GM13976 (cell line): ENCODE results near the gene TBCCD1.

Experiments used
- DNase-seq: peaks from one replicate; pipeline ENCODE4 v3.0.0; 2012; ENCODE audit warnings: low spot score
- CTCF ChIP-seq: IDR thresholded peaks from 2 replicates; pipeline ENCODE4 v1.5.1; 2012; ENCODE audit warnings: borderline replicate concordance, mild to moderate bottlenecking; ENCODE audit not compliant: insufficient read depth; ENCODE audit errors: extremely low read depth, missing control alignments, control extremely low read depth
- in situ Hi-C: fragments of 300-500 bp; cut with MboI; formaldehyde crosslinking; loops from one replicate; pipeline ENCODE4 v1.12.0; 2022; ENCODE audit warnings: low sequenced_read_pairs, mixed read lengths, inconsistent platforms; ENCODE audit not compliant: unreplicated experiment

The TBCCD1 gene

GRCh38 chr3:186605078-186605477 lies 37.9 kb upstream of the TBCCD1 start:
- DNase-seq, result no peak
- in situ Hi-C loops, result no loop called here

GRCh38 chr3:186603159-186603558 lies 36.0 kb upstream of the TBCCD1 start:
- in situ Hi-C loops, result no loop called here
- TF ChIP-seq CTCF, result no peak
- DNase-seq, result no peak

More at GRCh38 chr3:186605078-186605477, 37.9 kb upstream of the TBCCD1 start:
- TF ChIP-seq CTCF, result no peak

GRCh38 chr3:186600896-186601295 lies 33.8 kb upstream of the TBCCD1 start:
- DNase-seq, result no peak
- in situ Hi-C loops, result no loop called here
- no peak for TF ChIP-seq CTCF

GRCh38 chr3:186599785-186600166 lies 32.6 kb upstream of the TBCCD1 start:
- no peak for DNase-seq
- TF ChIP-seq CTCF, result no peak
- in situ Hi-C loops, result no loop called here

GRCh38 chr3:186599142-186599784 lies 32.1 kb upstream of the TBCCD1 start:
- no peak for TF ChIP-seq CTCF
- DNase-seq, result no peak
- in situ Hi-C loops, result no loop called here

- no peak for TF ChIP-seq CTCF
- DNase-seq, result no peak
- in situ Hi-C loops, result no loop called here
These were observed 31.6 kb upstream of the TBCCD1 start for GRCh38 chr3:186598794-186599141.
